Right atrium auricular region (tissue), 2 donors: ENCODE results near the gene CAB39. TPM values are rescaled to one million over a fixed set of nuclear protein-coding genes. Genes with fewer than 3 reads are reported as not detected.

Source experiments
- DNase-seq: peaks from one replicate; pipeline ENCODE4 v3.0.0-alpha.2; 2019; ENCODE audit warnings: low spot score
- H3K27ac ChIP-seq, 2 donors: fragments of 200-600 bp; sonication (generic); 1 replicate in 1 of 2; 2 replicates in 1 of 2; pipeline ENCODE4 v1.5.1; 2016 to 2019
- H3K27me3 ChIP-seq, 2 donors: fragments of 200-600 bp; sonication (generic); one replicate each; pipeline versions ENCODE4 v1.5.1 to v1.6.0; 2017 to 2019
- H3K36me3 ChIP-seq: fragments of 200-600 bp; sonication (generic); one replicate; pipeline ENCODE4 v1.5.1; 2016
- H3K4me1 ChIP-seq, 2 donors: fragments of 200-600 bp; sonication (generic); one replicate each; pipeline versions ENCODE4 v1.5.1 to v1.6.0; 2017 to 2019
- H3K4me3 ChIP-seq, 2 donors: fragments of 200-600 bp; sonication (generic); 1 replicate in 1 of 2; 2 replicates in 1 of 2; pipeline ENCODE4 v1.5.1; 2017 to 2019; ENCODE audit warnings: mild to moderate bottlenecking in 1 of 2, moderate library complexity in 1 of 2
- H3K9me3 ChIP-seq, 2 donors: fragments of 200-600 bp; sonication (generic); one replicate each; pipeline ENCODE4 v1.5.1; 2019
- total RNA-seq, 2 donors: library from RNA; depleted of rRNA; stranded (reverse); fragments of >200 nt; gene quantifications; one replicate each; pipeline ENCODE4 v1.1.0, GENCODE V29; 2016
- TF ChIP-seq, protein P1 (sequence below), 2 donors: fragments of 200-600 bp; sonication (generic); IDR thresholded peaks; one replicate each; pipeline ENCODE4 v1.5.1; 2019; ENCODE audit warnings: antibody characterized with exemption in 2 of 2

CAB39 gene
- total RNA-seq, 2 donors from 2014 or later = 66.1 to 81.5 TPM

GRCh38 chr2:230706966-230707365 lies 5.7 kb upstream of the CAB39 start:
- no peak for DNase-seq
- Histone ChIP-seq H3K36me3 (no peaks in the 10 kb centered on the region), H3K4me3 (no peak overlapping the region), H3K27ac (no peak overlapping the region), H3K4me1 (peaks cover 0 to 6% of the 10 kb centered on the region in 2 donors), H3K27me3 (no peaks in the 10 kb centered on the region), H3K9me3 (peaks cover 0 to 12% of the 10 kb centered on the region in 2 donors)
- TF ChIP-seq, protein P1, sequence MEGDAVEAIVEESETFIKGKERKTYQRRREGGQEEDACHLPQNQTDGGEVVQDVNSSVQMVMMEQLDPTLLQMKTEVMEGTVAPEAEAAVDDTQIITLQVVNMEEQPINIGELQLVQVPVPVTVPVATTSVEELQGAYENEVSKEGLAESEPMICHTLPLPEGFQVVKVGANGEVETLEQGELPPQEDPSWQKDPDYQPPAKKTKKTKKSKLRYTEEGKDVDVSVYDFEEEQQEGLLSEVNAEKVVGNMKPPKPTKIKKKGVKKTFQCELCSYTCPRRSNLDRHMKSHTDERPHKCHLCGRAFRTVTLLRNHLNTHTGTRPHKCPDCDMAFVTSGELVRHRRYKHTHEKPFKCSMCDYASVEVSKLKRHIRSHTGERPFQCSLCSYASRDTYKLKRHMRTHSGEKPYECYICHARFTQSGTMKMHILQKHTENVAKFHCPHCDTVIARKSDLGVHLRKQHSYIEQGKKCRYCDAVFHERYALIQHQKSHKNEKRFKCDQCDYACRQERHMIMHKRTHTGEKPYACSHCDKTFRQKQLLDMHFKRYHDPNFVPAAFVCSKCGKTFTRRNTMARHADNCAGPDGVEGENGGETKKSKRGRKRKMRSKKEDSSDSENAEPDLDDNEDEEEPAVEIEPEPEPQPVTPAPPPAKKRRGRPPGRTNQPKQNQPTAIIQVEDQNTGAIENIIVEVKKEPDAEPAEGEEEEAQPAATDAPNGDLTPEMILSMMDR (IDR thresholded peaks at IDR 0.05) = no peak

DNA sequence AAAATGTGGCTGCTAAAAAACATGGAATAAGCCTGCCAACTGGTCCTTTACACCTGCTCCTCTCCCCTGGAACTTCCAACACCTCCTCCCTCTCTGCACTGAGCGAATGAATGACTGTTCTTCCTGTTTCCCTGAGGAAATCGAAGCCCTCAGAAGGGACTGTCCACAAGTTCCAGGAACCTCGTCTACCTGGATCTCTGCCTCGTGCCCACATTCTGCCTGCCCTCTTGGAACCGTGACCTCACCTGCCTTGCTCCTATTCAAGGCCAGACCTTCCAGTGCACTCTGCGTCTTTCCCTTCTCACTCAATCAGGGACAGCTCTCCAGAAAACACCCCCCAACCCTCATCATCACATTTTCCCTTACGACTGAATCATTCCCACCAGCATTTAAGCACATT lies 4.4 kb upstream of the CAB39 start:
- Histone ChIP-seq H3K9me3 (peaks cover 0 to 2% of the 10 kb centered on the region in 2 donors), H3K27me3 (no peaks in the 10 kb centered on the region), H3K4me1 (peaks cover 0 to 10% of the 10 kb centered on the region in 2 donors), H3K27ac (no peak overlapping the region), H3K4me3 (no peak overlapping the region), H3K36me3 (no peaks in the 10 kb centered on the region)
- TF ChIP-seq, protein P1 (IDR thresholded peaks at IDR 0.05) = no peak
- no peak for DNase-seq

GRCh38 chr2:230711224-230711623 lies 1.4 kb upstream of the CAB39 start:
- no peak overlapping the region for H3K27ac ChIP-seq

GRCh38 chr2:230713331-230714135 lies 891 bp downstream of the CAB39 start:
- peaks cover 0 to 51% of the 10 kb centered on the region in 2 donors for H3K4me1 ChIP-seq
- no peaks in the 10 kb centered on the region for H3K9me3 ChIP-seq
- H3K36me3 ChIP-seq = no peaks in the 10 kb centered on the region
- peak overlapping the region; percentile 95 for H3K27ac ChIP-seq
- H3K4me3 ChIP-seq = peak overlapping the region; percentile 94 to 100
- no peak for DNase-seq
- TF ChIP-seq, protein P1 (IDR thresholded peaks at IDR 0.05) = no peak
- H3K27me3 ChIP-seq = no peaks in the 10 kb centered on the region

More at GRCh38 chr2:230711224-230711623, 1.4 kb upstream of the CAB39 start:
- H3K9me3 ChIP-seq = no peaks in the 10 kb centered on the region
- TF ChIP-seq, protein P1 (IDR thresholded peaks at IDR 0.05) = no peak
- H3K27me3 ChIP-seq = no peaks in the 10 kb centered on the region
- H3K36me3 ChIP-seq = no peaks in the 10 kb centered on the region
- no peak overlapping the region for H3K4me3 ChIP-seq
- DNase-seq = no peak
- peaks cover 0 to 32% of the 10 kb centered on the region in 2 donors for H3K4me1 ChIP-seq

DNA sequence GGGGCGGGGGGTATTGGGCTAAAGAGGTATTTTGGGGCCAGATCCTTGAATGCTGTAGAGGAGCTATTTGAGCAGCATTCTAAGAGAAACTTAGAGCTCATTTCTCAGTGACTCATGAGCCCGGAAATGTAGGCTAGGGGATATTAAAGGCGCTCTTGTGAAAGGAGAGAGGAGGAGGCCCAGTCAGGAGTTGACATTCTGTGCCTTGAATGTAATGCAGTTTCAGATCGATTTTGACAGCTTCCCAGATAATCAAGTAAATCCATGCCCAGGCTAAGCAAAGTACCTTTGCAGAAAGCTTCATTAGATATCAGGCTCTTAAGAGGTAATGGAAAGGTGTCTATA lies 1.5 kb downstream of the CAB39 start:
- Histone ChIP-seq H3K27me3 (no peaks in the 10 kb centered on the region), H3K27ac (peak overlapping the region; percentile 95), H3K9me3 (no peaks in the 10 kb centered on the region), H3K4me3 (peak overlapping the region; percentile 94 to 100), H3K4me1 (peaks cover 0 to 56% of the 10 kb centered on the region in 2 donors), H3K36me3 (no peaks in the 10 kb centered on the region)
- DNase-seq = no peak
- TF ChIP-seq, protein P1 (IDR thresholded peaks at IDR 0.05) = no peak
